Stomach (tissue), 4 donors: Measurements from ENCODE around the gene PADI3.

ENCODE experiments used
- CTCF ChIP-seq, 7 experiments: fragments of 450-650 bp in 4 of 7; fragments of 200-600 bp in 3 of 7; sonication (generic) in 3 of 7; IDR thresholded peaks; one replicate each; pipeline ENCODE4 v1.5.1; 2016 to 2019; ENCODE audit warnings: antibody characterized with exemption in 7 of 7, control low read depth in 2 of 7, mild to moderate bottlenecking in 1 of 7
- POLR2A ChIP-seq, 4 donors: fragments of 450-650 bp; IDR thresholded peaks; one replicate each; pipeline ENCODE4 v1.6.1; 2016; ENCODE audit warnings: antibody characterized with exemption in 4 of 4, control low read depth in 2 of 4, mild to moderate bottlenecking in 1 of 4, moderate library complexity in 1 of 4
- POLR2AphosphoS5 ChIP-seq, 3 donors: sonication (generic); formaldehyde crosslinking; IDR thresholded peaks; one replicate each; pipeline ENCODE4 v1.6.1; 2016; ENCODE audit warnings: antibody characterized with exemption in 3 of 3

DNA sequence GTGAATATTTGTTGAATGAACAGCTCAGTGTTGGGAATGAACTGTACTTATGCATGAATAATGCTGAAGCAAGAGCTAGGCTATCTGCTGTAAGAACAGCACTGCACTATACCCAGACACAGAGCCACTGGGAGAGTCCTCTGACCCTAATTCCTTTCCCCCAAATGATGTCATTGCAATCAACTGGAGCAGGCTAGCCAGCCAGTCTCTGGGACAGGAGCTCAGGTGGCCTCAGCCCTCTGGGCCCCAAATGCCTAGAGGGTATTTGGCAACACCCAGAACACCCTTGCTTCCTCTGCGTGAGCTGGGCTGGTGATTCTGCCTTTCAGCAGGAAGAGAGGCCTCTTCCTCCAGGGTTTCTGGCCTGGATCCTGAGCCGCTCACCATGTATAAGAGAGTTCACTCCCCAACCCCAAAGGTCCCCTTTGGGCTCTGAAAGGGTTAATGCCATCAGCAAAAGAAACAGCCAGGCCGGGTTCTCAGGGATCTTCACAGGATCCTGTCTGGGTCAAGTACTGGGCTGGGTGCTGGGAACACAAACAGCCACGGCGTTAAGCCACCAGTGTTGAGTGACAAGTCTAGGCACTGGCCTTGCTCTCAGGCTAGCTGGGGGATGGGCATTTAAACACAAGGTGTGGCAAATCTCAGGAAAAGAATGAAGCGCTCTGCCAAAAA is 55.4 kb downstream of the PADI3 start:
- TF ChIP-seq CTCF (IDR thresholded peaks at IDR 0.05) (no peak), POLR2AphosphoS5 (IDR thresholded peaks at IDR 0.05) (no peak), POLR2A (IDR thresholded peaks at IDR 0.05) (no peak)
